Measurements from ENCODE around the gene CRYBG2. TPM values are rescaled to one million over a fixed set of nuclear protein-coding genes. Genes with fewer than 3 reads are reported as not detected.
"Not testable (repeated sequence)": the region's sequence is repeated elsewhere in the genome, so short reads cannot be mapped to it uniquely, and the experiment has no call there.

CRYBG2 gene
- total RNA-seq, 1 experiment from 2014 or later = 6.4 TPM

DNA sequence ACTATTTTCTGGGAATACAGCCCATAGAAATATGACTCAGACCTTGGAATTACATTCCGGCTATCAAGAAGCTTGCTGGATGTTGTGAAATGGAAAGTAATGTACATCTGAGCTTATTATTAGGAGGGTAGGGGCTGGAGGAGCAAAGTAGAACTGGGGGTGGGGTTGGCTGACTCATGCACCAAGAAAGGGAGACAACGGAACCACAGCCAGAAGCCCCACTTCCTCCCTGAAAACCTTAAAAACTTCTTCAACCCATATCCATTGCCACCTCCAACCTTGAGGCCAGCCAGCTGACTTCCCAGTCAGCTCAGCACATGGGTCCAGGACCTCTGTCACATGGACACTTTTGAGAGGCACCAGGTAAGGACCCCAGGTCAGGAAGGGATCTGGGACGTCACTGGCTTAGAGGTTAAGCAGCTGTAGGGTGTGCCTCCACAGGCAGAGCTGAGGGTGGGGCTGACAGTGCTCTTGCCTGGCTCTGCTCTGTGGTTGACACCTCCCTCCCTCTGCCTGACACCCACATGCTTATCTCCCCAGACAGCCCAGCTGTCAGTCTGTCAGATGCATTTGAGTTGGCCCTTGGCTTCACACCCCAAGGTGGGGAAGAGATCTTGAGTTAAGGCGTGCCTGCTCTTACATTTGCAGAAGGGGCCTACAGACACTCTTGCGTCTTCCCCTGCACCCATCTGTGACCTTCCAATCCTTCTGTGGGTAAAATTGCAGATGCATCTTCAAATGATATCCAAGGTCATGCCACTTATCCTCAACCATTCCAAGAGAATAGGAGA is 24.4 kb upstream of the CRYBG2 start:
- H3K4me3 Mint-ChIP-seq (ENCODE audit: low read depth, unreplicated experiment) = no peak overlapping the region
- no peaks in the 10 kb centered on the region for H3K36me3 Mint-ChIP-seq (ENCODE audit: insufficient read depth, unreplicated experiment)
- TF ChIP-seq, protein P1, sequence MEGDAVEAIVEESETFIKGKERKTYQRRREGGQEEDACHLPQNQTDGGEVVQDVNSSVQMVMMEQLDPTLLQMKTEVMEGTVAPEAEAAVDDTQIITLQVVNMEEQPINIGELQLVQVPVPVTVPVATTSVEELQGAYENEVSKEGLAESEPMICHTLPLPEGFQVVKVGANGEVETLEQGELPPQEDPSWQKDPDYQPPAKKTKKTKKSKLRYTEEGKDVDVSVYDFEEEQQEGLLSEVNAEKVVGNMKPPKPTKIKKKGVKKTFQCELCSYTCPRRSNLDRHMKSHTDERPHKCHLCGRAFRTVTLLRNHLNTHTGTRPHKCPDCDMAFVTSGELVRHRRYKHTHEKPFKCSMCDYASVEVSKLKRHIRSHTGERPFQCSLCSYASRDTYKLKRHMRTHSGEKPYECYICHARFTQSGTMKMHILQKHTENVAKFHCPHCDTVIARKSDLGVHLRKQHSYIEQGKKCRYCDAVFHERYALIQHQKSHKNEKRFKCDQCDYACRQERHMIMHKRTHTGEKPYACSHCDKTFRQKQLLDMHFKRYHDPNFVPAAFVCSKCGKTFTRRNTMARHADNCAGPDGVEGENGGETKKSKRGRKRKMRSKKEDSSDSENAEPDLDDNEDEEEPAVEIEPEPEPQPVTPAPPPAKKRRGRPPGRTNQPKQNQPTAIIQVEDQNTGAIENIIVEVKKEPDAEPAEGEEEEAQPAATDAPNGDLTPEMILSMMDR (IDR thresholded peaks at IDR 0.05; ENCODE audit: unreplicated experiment) = no peak
- no TSS peak for BruUV-seq (replicated peaks)
- no peak for DNase-seq
- H3K27me3 Mint-ChIP-seq (ENCODE audit: unreplicated experiment) = peaks cover 15% of the 10 kb centered on the region
- H3K9me3 Mint-ChIP-seq (ENCODE audit: low read depth, unreplicated experiment) = no peaks in the 10 kb centered on the region
- H3K27ac Mint-ChIP-seq (ENCODE audit: unreplicated experiment) = no peak overlapping the region
- CTCF ChIA-PET = interaction anchor here (1.0 to 1.1 kb wide), 2 partner anchors 14 to 39 kb away, joined by 4 to 6 read pairs; no protein-coding TSS in a partner anchor
- peaks cover 11% of the 10 kb centered on the region for H3K4me1 Mint-ChIP-seq (ENCODE audit: low read depth, unreplicated experiment)
- intact Hi-C loops (cut with micrococcal nuclease; ENCODE audit: unreplicated experiment) = no loop called here

DNA sequence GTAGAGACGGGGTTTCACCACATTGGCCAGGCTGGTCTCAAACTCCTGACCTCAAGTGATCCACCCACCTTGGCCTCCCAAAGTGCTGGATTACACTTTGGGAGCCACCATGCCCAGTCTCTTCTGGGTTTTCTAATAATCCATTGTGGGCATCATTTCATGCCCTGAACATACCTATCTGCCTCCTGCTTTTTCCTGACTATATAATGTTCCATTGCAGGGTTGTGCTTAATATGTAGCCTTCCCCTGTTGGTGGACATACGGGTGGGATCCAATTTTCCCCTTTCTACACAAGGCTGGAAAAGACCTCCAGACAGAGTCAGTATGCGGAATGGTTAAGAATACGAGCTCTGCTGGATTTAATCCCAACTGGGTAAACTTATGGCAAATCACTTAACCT is 22.1 kb upstream of the CRYBG2 start:
- no peaks in the 10 kb centered on the region for H3K9me3 Mint-ChIP-seq (ENCODE audit: low read depth, unreplicated experiment)
- CTCF ChIA-PET = no interaction called here
- no peak overlapping the region for H3K27ac Mint-ChIP-seq (ENCODE audit: unreplicated experiment)
- TF ChIP-seq, protein P1 (IDR thresholded peaks at IDR 0.05; ENCODE audit: unreplicated experiment) = no peak
- BruUV-seq (replicated peaks) = no TSS peak
- no peak overlapping the region for H3K4me3 Mint-ChIP-seq (ENCODE audit: low read depth, unreplicated experiment)
- H3K4me1 Mint-ChIP-seq (ENCODE audit: low read depth, unreplicated experiment) = peaks cover 11% of the 10 kb centered on the region
- no peak for DNase-seq
- no peaks in the 10 kb centered on the region for H3K36me3 Mint-ChIP-seq (ENCODE audit: insufficient read depth, unreplicated experiment)
- peaks cover 33% of the 10 kb centered on the region for H3K27me3 Mint-ChIP-seq (ENCODE audit: unreplicated experiment)
- intact Hi-C loops (cut with micrococcal nuclease; ENCODE audit: unreplicated experiment) = no loop called here

DNA sequence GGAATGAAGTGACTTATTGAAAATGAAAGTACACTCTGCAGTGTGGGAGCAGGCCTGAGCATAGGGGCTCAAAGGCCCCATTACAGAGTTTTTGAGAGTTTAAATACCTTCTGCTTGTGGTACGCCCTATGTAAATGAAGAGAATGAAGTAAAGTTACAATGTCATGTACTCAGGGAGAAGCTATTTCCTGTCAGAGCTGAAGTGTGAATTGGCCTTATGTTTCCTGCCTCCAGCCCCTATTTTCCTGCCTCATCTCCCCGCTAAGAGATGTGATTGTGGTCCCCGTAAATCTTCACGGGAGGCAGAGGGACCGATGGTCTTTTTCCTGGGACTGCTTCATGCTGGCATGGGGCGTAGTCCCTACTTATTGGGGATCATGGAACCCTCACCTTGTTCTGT is 21.2 kb upstream of the CRYBG2 start:
- intact Hi-C loops (cut with micrococcal nuclease; ENCODE audit: unreplicated experiment) = no loop called here
- no peak for DNase-seq
- no TSS peak for BruUV-seq (replicated peaks)
- Mint-ChIP-seq H3K9me3 (ENCODE audit: low read depth, unreplicated experiment) (no peaks in the 10 kb centered on the region), H3K4me3 (ENCODE audit: low read depth, unreplicated experiment) (no peak overlapping the region), H3K27ac (ENCODE audit: unreplicated experiment) (no peak overlapping the region), H3K36me3 (ENCODE audit: insufficient read depth, unreplicated experiment) (no peaks in the 10 kb centered on the region), H3K27me3 (ENCODE audit: unreplicated experiment) (peaks cover 43% of the 10 kb centered on the region), H3K4me1 (ENCODE audit: low read depth, unreplicated experiment) (peaks cover 11% of the 10 kb centered on the region)
- TF ChIP-seq, protein P1 (IDR thresholded peaks at IDR 0.05; ENCODE audit: unreplicated experiment) = no peak
- CTCF ChIA-PET = no interaction called here

DNA sequence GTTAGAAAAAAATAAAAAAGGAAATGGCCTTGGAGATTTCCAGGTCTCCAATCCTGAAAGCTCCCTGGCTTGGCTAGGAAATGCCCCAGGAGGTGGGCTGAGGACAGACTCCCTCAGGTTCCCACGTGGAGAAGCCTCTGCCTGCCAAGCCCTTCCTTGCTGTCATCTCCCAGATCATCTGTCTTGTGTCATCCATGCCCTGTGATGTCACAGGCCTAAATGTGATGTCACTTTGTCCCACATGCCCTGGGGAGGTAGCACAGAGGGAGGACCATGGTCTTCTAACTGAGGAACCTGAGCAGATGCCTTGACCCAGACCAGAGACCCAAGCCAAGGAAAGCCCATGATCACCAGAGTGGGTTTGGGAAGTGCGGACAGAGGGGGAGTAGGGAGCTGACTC is 20.4 kb upstream of the CRYBG2 start:
- BruUV-seq (replicated peaks); DNase-seq; CTCF ChIA-PET; H3K4me3 Mint-ChIP-seq (ENCODE audit: low read depth, unreplicated experiment); H3K9me3 Mint-ChIP-seq (ENCODE audit: low read depth, unreplicated experiment); intact Hi-C loops (cut with micrococcal nuclease; ENCODE audit: unreplicated experiment); H3K27ac Mint-ChIP-seq (ENCODE audit: unreplicated experiment); H3K36me3 Mint-ChIP-seq (ENCODE audit: insufficient read depth, unreplicated experiment): not testable (repeated sequence)
- H3K4me1 Mint-ChIP-seq (ENCODE audit: low read depth, unreplicated experiment) = peaks cover 11% of the 10 kb centered on the region
- H3K27me3 Mint-ChIP-seq (ENCODE audit: unreplicated experiment) = peaks cover 46% of the 10 kb centered on the region

DNA sequence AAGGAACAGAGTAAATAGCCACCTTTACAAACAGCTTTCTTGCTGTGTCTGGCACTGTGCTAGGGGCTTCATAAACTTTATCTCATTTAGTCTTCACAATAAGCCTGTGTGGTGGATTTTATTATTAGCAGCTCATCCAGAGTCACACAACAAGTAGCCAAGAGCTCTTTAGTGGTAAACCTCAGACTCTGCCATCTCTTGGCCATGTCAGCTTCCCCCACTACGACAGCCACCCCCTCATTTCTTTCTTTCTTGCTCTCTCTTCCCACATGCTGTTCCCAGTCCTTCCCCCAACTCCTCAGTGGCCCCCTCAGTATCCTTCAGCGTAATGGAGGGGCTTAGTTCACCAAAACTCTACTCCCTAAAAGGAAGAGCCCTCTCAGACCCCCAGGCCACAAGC is 19.9 kb upstream of the CRYBG2 start:
- H3K27ac Mint-ChIP-seq (ENCODE audit: unreplicated experiment) = no peak overlapping the region

More for the DNA sequence above, 19.9 kb upstream of the CRYBG2 start:
- intact Hi-C loops (cut with micrococcal nuclease; ENCODE audit: unreplicated experiment) = no loop called here
- H3K9me3 Mint-ChIP-seq (ENCODE audit: low read depth, unreplicated experiment) = no peaks in the 10 kb centered on the region
- BruUV-seq (replicated peaks) = no TSS peak
- H3K36me3 Mint-ChIP-seq (ENCODE audit: insufficient read depth, unreplicated experiment) = no peaks in the 10 kb centered on the region
- no peak for DNase-seq
- peaks cover 11% of the 10 kb centered on the region for H3K4me1 Mint-ChIP-seq (ENCODE audit: low read depth, unreplicated experiment)
- H3K4me3 Mint-ChIP-seq (ENCODE audit: low read depth, unreplicated experiment) = no peak overlapping the region
- TF ChIP-seq, protein P1 (IDR thresholded peaks at IDR 0.05; ENCODE audit: unreplicated experiment) = no peak
- peaks cover 46% of the 10 kb centered on the region for H3K27me3 Mint-ChIP-seq (ENCODE audit: unreplicated experiment)
- CTCF ChIA-PET = interaction anchor here (0.6 kb wide), 1 partner anchor 23 kb away, joined by 4 read pairs; no protein-coding TSS in a partner anchor

All from Calu3 (cell line).